ENCODE results near the gene PRKRA.
"Not testable (repeated sequence)": the region's sequence is repeated elsewhere in the genome, so short reads cannot be mapped to it uniquely, and the experiment has no call there.

GRCh38 chr2:178412453-178412852, 38.5 kb downstream of the PRKRA start:
- TF ChIP-seq CTCF (conservative IDR thresholded peaks at IDR 0.05); ZFX (IDR thresholded peaks at IDR 0.05): not testable (repeated sequence)
